ENCODE data around the gene CTDSPL. TPM values are rescaled to one million over a fixed set of nuclear protein-coding genes. Genes with fewer than 3 reads are reported as not detected.

CTDSPL gene
- total and polyA plus RNA-seq, 10 of the 15 experiments (the other 5 are each of a cell fraction or from before 2014, with no cell fraction given): 0.05 to 0.51 (median 0.18) TPM; not detected in 6

DNA sequence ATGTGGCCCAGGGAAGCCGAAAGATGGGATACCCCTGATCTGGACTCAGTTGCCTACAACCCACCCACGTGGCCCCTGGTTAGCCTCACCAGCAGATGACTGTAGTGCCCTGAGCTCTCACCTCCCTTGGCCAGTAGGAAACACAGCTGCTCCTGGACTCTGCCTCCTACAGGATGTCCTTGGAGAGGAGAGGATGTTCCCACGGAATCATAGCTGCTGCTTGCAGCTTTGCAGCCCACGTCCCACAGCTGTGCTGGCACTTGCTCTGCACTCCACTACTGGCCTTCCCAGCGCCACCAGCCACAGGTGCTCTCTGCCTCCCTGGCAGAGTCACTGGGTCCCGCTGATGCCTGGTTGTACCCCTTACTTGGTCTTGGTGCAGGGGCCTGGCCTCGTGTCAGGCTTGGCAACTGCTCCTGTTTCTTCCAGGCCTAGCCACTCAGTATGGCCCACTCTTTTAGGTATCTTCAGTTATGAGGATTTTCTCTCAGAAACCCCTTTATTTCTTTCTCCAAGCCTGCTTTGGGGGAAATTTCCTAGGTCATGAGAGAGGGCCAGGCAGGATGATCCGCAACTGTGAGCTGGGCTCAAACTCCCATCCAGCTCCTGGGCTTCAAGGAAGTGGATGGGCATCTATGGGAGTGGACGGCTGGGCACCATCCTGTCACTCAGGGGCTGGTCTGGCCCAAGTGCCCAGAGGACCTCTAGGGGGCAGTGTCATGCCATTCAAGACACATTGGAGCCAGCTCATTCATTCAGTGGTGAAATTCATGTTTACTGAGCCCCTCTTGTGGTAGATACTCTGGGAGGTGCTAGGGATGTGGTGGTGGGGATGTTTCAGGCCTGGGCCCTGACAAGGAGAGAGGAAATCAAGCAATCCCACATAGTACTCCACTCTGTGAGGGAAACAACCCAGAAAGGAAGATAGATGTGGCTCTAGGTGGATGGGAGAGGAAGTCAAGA lies 112.7 kb downstream of the CTDSPL start (continued):
- TF ChIP-seq RFX5 (IDR thresholded peaks at IDR 0.05; ENCODE audit: low read depth, low read length) (no peak), RB1 (IDR thresholded peaks at IDR 0.05; ENCODE audit: borderline replicate concordance) (no peak), ETV6 (conservative IDR thresholded peaks at IDR 0.05 in 1 of 2, IDR thresholded peaks at IDR 0.05 in 1 of 2; ENCODE audit: borderline replicate concordance in 1 of 2, low read depth in 1 of 2) (no peak), RELA (IDR thresholded peaks at IDR 0.05; ENCODE audit: borderline replicate concordance, partially characterized antibody) (no peak), TARDBP (IDR thresholded peaks at IDR 0.05; ENCODE audit: borderline replicate concordance) (no peak), EED (IDR thresholded peaks at IDR 0.05; ENCODE audit: low read depth) (no peak), CHD2 (IDR thresholded peaks at IDR 0.05; ENCODE audit: borderline replicate concordance, low read depth, low read length) (no peak), STAT3 (IDR thresholded peaks at IDR 0.05; ENCODE audit: low read depth, low read length) (no peak), ATF7 (IDR thresholded peaks at IDR 0.05; ENCODE audit: low read depth) (no peak), USF2 (IDR thresholded peaks at IDR 0.05; ENCODE audit: borderline replicate concordance, low read depth, low read length) (no peak), JUND (IDR thresholded peaks at IDR 0.05; ENCODE audit: low read depth, low read length) (no peak), ZBTB11 (CRISPR knock-in tag; IDR thresholded peaks at IDR 0.05) (no peak), POU2F2 (IDR thresholded peaks at IDR 0.05; ENCODE audit: borderline replicate concordance, low read depth, low read length) (peak; percentile 12; the same call in 1 of the 3 replicates), SMC3 (IDR thresholded peaks at IDR 0.05; ENCODE audit: borderline replicate concordance, low read length) (peak; percentile 65; the same call in 1 of the 2 replicates), MTA2 (IDR thresholded peaks at IDR 0.05; ENCODE audit: low read depth) (no peak), EGR1 (IDR thresholded peaks at IDR 0.05; ENCODE audit: borderline replicate concordance in 1 of 2, low read depth in 2 of 2, low read length in 2 of 2) (no peak)
- TF ChIP-seq, protein P1, sequence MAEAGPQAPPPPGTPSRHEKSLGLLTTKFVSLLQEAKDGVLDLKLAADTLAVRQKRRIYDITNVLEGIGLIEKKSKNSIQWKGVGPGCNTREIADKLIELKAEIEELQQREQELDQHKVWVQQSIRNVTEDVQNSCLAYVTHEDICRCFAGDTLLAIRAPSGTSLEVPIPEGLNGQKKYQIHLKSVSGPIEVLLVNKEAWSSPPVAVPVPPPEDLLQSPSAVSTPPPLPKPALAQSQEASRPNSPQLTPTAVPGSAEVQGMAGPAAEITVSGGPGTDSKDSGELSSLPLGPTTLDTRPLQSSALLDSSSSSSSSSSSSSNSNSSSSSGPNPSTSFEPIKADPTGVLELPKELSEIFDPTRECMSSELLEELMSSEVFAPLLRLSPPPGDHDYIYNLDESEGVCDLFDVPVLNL (IDR thresholded peaks at IDR 0.05; ENCODE audit: low read depth, low read length): no peak
- TF ChIP-seq, protein P2, sequence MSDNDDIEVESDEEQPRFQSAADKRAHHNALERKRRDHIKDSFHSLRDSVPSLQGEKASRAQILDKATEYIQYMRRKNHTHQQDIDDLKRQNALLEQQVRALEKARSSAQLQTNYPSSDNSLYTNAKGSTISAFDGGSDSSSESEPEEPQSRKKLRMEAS (IDR thresholded peaks at IDR 0.05; ENCODE audit: low read depth, low read length): no peak
- TF ChIP-seq, protein P3, sequence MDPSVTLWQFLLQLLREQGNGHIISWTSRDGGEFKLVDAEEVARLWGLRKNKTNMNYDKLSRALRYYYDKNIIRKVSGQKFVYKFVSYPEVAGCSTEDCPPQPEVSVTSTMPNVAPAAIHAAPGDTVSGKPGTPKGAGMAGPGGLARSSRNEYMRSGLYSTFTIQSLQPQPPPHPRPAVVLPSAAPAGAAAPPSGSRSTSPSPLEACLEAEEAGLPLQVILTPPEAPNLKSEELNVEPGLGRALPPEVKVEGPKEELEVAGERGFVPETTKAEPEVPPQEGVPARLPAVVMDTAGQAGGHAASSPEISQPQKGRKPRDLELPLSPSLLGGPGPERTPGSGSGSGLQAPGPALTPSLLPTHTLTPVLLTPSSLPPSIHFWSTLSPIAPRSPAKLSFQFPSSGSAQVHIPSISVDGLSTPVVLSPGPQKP (IDR thresholded peaks at IDR 0.05; ENCODE audit: low read depth, low read length): no peak
- TF ChIP-seq, protein P4, sequence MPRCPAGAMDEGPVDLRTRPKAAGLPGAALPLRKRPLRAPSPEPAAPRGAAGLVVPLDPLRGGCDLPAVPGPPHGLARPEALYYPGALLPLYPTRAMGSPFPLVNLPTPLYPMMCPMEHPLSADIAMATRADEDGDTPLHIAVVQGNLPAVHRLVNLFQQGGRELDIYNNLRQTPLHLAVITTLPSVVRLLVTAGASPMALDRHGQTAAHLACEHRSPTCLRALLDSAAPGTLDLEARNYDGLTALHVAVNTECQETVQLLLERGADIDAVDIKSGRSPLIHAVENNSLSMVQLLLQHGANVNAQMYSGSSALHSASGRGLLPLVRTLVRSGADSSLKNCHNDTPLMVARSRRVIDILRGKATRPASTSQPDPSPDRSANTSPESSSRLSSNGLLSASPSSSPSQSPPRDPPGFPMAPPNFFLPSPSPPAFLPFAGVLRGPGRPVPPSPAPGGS (IDR thresholded peaks at IDR 0.05; ENCODE audit: borderline replicate concordance, insufficient read depth, low read depth, low read length, poor library complexity, severe bottlenecking): no peak

Data from GM12878 (cell line).